D721Med (cell line): ENCODE data around the gene BDKRB1.

Experiments
- DNase-seq: peaks from one replicate; pipeline ENCODE4 v3.0.0; 2011; ENCODE audit warnings: low spot score; ENCODE audit not compliant: insufficient read length
- FAIRE-seq: peaks from 2 replicates; lab custom pipeline; 2011; peaks lifted over from hg19 to GRCh38; lab: Jason Lieb, UNC
- CTCF ChIP-seq: IDR thresholded peaks from 2 replicates; pipeline ENCODE4 v1.5.1; 2012; ENCODE audit warnings: mild to moderate bottlenecking, control low read depth; ENCODE audit not compliant: insufficient read depth; ENCODE audit errors: missing control alignments

The BDKRB1 gene

DNA sequence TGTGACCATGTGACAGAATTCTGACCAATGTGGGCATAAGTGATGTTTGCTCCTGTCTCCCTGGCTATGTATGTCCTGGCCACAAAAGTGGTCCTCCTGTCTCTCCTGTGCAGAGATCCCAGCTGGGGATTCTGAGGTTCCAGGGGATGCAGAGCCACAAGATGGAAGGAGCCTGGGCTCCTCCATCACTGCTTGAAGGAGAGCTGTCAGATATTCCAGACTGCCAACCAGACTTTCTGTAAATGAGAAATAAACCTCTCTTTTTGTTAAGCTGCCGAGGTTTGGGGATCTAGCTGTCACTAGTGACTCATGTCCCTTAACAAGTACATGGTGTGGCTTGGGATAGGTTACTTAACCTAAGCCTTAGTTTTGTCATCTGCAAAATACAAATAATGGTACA lies 21.9 kb downstream of the BDKRB1 start:
- no peak for TF ChIP-seq CTCF
- DNase-seq (no peak), FAIRE-seq (no peak)

DNA sequence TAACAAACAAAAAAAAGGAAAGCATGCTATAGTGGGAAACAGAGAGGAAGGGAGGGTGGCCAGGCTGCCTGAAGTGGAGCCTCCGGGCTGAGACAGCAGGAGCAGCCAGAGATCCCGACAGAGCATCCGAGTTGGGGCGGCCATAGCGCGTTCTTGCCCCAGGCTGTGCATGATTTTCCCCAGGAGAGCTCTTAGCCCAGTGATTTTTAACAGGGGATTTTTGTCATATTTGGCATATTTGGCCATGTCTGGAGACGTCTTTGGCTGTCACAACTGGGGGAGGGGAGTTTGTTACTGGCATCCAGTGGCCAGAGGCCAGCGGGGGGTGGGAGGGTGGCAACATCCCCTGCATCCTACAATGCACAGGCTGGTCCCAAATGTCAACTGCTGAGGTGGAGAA lies 23.6 kb downstream of the BDKRB1 start:
- no peak for DNase-seq
- no peak for TF ChIP-seq CTCF
- no peak for FAIRE-seq

DNA sequence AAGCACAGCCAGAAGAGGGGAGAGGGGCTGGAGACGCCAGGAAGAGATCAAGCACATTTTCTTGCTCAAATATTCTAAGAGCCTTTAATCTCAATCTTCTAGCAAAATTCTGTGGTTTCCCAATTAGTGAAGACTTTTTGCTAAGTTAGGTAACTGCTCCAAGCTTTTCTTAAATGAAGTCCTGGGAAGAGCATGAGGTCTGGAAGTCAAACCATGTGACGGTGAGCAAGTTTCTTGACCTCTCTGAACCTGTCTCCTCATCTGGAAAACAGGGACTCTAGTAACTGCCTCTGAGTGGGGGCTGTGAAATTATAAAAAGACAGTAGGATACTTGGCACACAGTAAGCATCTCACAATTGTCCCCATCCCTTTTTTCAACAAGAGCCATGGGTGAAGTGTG lies 24.1 kb downstream of the BDKRB1 start:
- no peak for FAIRE-seq

GRCh38 chr14:96281486-96281885 lies 25.5 kb downstream of the BDKRB1 start:
- DNase-seq, result no peak
- no peak for FAIRE-seq
- peak; percentile 10 for TF ChIP-seq CTCF

More for the DNA sequence above, 24.1 kb downstream of the BDKRB1 start:
- no peak for DNase-seq
- TF ChIP-seq CTCF, result no peak

DNA sequence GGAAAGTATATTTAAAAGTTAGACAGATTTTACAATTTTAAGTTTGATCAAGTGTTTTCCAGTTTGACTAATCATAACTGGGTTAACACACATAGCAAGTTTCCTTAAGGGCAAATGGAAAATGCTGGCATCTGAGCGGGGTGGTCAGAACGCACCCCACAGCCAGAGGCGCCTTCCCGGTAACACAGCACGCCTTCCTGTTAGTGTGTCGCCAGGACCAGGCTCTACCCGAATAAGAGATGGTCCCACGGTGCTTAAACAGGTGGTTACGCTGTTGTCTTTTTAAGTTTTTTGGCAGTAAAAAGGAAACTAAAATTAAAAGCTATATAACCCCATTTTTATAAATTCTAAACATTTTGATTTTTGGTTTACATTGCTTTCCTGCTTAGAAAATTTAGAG lies 28.0 kb downstream of the BDKRB1 start:
- no peak for FAIRE-seq
- DNase-seq, result no peak
- TF ChIP-seq CTCF, result no peak

DNA sequence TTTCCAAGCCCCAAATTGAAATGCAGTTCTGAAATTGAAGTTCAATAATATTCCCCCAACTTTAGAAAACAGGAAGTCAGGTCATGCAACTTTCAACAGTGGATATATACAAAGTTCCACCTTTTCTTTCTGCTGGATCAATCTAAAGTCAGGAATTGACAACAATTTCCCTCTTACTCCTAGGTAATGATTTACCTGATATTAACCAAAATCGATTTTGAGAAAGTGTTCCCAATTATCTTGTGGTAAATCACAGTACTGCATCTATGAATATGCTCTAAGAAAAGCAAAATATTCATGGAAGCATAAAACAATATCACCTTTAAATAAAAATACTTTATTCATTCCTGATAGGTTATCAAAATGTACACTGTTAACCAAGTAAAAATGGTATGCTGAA lies 28.4 kb downstream of the BDKRB1 start:
- FAIRE-seq (no peak), DNase-seq (no peak)
- no peak for TF ChIP-seq CTCF

GRCh38 chr14:96285667-96286066 lies 29.7 kb downstream of the BDKRB1 start:
- no peak for TF ChIP-seq CTCF
- DNase-seq (no peak), FAIRE-seq (no peak)
